A673 (cell line): Measurements from ENCODE around the gene GCNT3. TPM values are rescaled to one million over a fixed set of nuclear protein-coding genes. Genes with fewer than 3 reads are reported as not detected.

Experiments used
- BruUV-seq: library from RNA; stranded (reverse); fragments of 400-500 nt; replicated peaks from 2 replicates; lab custom pipeline; 2021; lab: Mats Ljungman, UMichigan
- CTCF ChIA-PET: fragments of 300-600 bp; sonication (Branson Sonifier 250); formaldehyde crosslinking; loops from one replicate; lab custom pipeline; 2022; ENCODE audit warnings: antibody characterized with exemption; lab: Charles Lee
- POLR2A ChIA-PET: fragments of 300-600 bp; sonication (Branson Sonifier 250); formaldehyde crosslinking; loops from one replicate; lab custom pipeline; 2022; ENCODE audit warnings: antibody characterized with exemption; ENCODE audit not compliant: low non-redundant PET; lab: Charles Lee
- DNase-seq: peaks from one replicate; pipeline ENCODE4 v3.0.0-alpha.2; 2015; ENCODE audit warnings: low spot score
- H3K27ac ChIP-seq: fragments of 200-600 bp; sonication (generic); 2 replicates; pipeline ENCODE4 v1.5.1; 2016; ENCODE audit warnings: mixed run types, low read depth, mild to moderate bottlenecking, mixed read lengths, antibody characterized with exemption, low read length; ENCODE audit not compliant: poor library complexity, severe bottlenecking
- H3K27me3 ChIP-seq: fragments of 200-600 bp; sonication (generic); replicated peaks from 2 replicates; pipeline ENCODE4 v1.6.1; 2017; ENCODE audit warnings: mixed run types, low read depth, mild to moderate bottlenecking, mixed read lengths, antibody characterized with exemption, low read length; ENCODE audit not compliant: insufficient read depth, poor library complexity
- H3K36me3 ChIP-seq: fragments of 200-600 bp; sonication (generic); 2 replicates; pipeline ENCODE4 v1.6.1; 2016; ENCODE audit warnings: mixed run types, mild to moderate bottlenecking, mixed read lengths, antibody characterized with exemption, low read length; ENCODE audit not compliant: insufficient read depth, poor library complexity, severe bottlenecking
- H3K4me1 ChIP-seq: fragments of 200-600 bp; sonication (generic); 2 replicates; pipeline ENCODE4 v1.6.1; 2017; ENCODE audit warnings: mixed run types, mild to moderate bottlenecking, mixed read lengths, antibody characterized with exemption, low read length; ENCODE audit not compliant: insufficient read depth, poor library complexity, severe bottlenecking
- H3K4me3 ChIP-seq: fragments of 200-600 bp; sonication (generic); 2 replicates; pipeline ENCODE4 v1.5.1; 2016; ENCODE audit warnings: low read depth, mixed run types, mild to moderate bottlenecking, mixed read lengths, low read length; ENCODE audit not compliant: poor library complexity, severe bottlenecking
- H3K9me3 ChIP-seq: fragments of 200-600 bp; sonication (generic); 2 replicates; pipeline ENCODE4 v1.6.1; 2016; ENCODE audit warnings: mixed run types, low read depth, mild to moderate bottlenecking, mixed read lengths, antibody characterized with exemption, low read length; ENCODE audit not compliant: poor library complexity, severe bottlenecking
- CTCF ChIP-seq: fragments of 300-800, 200-600 bp; sonication (generic); conservative IDR thresholded peaks from 2 replicates; pipeline ENCODE4 v1.5.1; 2017; ENCODE audit warnings: low read depth, mild to moderate bottlenecking, antibody characterized with exemption, low read length, moderate library complexity, mixed read lengths
- EZH2 ChIP-seq: fragments of 200-600 bp; sonication (generic); IDR thresholded peaks from 2 replicates; pipeline ENCODE4 v1.6.1; 2017; ENCODE audit warnings: borderline replicate concordance, low read depth, mild to moderate bottlenecking, mixed read lengths, antibody characterized with exemption, low read length; ENCODE audit not compliant: poor library complexity, severe bottlenecking
- intact Hi-C: fragments of 100-400 bp; cut with micrococcal nuclease; formaldehyde crosslinking; loops from one replicate; pipeline ENCODE4 v1.10.0; 2022; ENCODE audit not compliant: unreplicated experiment
- total RNA-seq: library from RNA; stranded (reverse); gene quantifications from 2 replicates; pipeline ENCODE4 v1.2.3, GENCODE V29; 2021

The GCNT3 gene
- total RNA-seq, 1 experiment from 2014 or later: not detected

GRCh38 chr15:59668556-59668955 lies 57.0 kb downstream of the GCNT3 start:
- no TSS peak for BruUV-seq

More at GRCh38 chr15:59668556-59668955, 57.0 kb downstream of the GCNT3 start:
- DNase-seq: no peak
- TF ChIP-seq EZH2 (no peak), CTCF (no peak)
- Histone ChIP-seq H3K27me3 (no peaks in the 10 kb centered on the region), H3K27ac (no peak overlapping the region), H3K36me3 (peaks cover 74% of the 10 kb centered on the region), H3K4me3 (no peak overlapping the region), H3K4me1 (no peaks in the 10 kb centered on the region), H3K9me3 (no peaks in the 10 kb centered on the region)
- POLR2A ChIA-PET: no interaction called here
- intact Hi-C loops: no loop called here
- CTCF ChIA-PET: no interaction called here

Other genes starting within 250 kb of the GCNT3 start
- gene MYO1E, start 238.9 kb upstream of the GCNT3 start, total RNA-seq: 7.9 and 10.6 TPM in 2 replicates
- gene FAM81A, start 173.6 kb upstream of the GCNT3 start, total RNA-seq: not detected in 2 replicates
- 209 and 230 TPM in 2 replicates for gene GTF2A2, start 45.7 kb downstream of the GCNT3 start, total RNA-seq
- 58.1 and 59.3 TPM in 2 replicates for gene BNIP2, start 77.5 kb downstream of the GCNT3 start, total RNA-seq